HCEC 1CT (cell line): ENCODE results near the gene C1RL.

Source experiments
- DNase-seq: peaks from one replicate; pipeline ENCODE4 v3.0.0-alpha.2; 2017

Gene C1RL

DNA sequence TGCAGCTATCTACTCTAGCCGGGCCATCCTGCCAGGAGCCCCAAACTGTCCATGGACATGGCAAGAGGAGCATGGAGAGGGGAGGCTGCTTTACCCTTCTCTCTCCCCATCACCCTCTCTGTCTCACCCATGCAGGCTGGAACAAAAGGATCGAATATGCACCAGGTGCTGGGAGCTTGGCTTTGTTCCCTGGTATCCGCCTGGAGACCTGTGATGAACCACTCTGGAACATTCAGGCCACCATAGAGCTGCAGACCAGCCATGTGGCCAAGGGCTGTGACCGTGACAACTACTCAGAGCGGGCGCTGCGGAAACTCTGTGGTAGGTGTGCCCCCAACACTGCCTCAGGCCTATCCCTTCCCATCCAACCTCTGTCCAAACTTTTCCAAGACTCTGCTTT lies 27.1 kb upstream of the C1RL start:
- DNase-seq = no peak

DNA sequence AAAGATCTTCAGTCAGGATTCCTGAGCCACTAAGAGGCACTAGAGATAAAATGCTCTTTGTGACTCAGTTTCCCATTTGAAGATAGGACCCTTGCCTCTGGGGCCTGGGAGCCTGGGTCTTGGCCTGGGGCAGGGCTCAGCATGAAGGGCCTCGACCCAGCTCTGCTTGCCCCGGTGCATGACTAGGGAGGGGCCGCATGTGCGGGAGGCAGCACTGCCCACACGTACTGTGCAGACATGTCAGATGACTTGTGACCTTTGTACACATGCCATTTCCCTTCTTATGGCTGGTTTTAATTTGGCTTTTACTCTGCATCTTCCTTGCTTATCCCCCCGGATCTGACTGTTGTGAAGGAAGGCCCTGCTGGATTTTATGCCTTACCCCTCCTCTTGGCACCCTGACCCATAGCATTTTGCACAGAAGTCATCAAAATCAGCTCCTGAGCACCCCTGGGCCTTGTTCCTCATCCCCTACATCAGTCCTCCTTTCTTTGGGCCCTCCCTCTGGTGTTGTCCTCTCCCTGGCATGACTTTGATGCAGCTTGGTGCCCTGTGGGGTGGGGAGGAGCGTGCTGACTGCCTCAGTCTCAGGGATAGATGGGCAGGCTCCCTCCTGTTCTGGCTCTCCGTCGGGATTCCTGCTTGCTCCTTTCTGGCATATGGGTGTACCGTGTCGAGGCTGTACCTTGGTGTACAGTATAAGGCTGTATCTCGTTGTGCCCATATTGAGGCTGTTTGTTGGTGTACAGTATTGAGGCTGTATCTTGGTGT lies 25.6 kb upstream of the C1RL start:
- DNase-seq = no peak

DNA sequence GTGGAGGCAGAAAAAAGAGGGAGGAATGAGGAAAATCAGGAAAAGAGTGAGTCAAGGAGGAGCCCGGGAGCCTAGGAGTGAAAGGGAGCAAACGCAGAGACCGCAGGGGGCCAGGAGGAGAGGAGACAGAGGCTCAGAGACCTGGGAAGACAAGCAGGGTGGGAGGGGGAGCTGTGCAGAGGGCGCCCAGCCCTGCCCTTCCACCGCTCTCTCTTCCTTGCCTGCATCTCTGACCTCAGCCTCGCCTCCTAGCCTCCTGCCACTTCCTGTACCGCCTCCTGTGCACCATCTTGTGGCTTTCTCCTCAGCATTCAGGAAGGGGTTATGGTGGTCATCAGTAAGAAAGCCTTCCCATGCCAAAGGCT lies 22.5 kb upstream of the C1RL start:
- DNase-seq = no peak

DNA sequence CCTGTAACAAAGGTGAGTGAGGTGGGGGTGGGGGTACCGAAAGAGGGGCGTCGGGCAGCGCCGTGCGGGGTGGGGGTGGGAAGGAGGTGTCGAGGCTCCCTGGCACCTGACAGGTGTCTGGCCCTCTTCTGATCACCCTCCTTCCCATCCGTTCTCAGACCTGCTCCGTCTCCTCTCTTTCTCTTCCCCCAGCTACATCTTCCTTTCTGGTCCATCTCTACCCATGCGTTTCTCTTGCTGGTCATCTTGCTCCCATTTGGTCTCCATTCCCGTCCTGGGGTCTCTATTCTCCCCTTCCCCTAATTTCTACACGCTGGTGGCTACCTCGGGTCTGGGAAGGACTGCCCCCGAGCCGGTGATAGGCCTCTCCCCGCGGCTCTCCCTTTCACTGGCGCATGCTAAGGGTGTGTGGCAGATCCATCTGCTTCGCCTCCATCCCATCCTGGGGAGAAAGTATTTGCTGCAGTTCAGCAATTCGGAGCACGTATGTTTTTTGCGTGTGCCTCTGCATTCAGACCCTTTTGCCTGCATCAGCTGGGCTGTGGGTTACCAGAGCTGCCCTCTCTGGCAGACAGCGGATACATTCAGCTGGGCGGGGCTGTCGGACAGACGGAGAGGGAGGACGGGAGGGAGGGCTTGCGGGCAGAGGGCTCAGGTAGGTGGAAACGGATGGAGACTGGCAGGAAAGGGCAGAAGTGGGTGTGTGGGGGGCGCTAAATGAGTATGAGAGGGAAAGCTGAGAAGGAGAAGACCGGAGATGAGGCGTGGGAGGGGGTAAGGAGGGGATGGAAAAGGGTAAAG lies 21.9 kb upstream of the C1RL start:
- peak; percentile 10 for DNase-seq

DNA sequence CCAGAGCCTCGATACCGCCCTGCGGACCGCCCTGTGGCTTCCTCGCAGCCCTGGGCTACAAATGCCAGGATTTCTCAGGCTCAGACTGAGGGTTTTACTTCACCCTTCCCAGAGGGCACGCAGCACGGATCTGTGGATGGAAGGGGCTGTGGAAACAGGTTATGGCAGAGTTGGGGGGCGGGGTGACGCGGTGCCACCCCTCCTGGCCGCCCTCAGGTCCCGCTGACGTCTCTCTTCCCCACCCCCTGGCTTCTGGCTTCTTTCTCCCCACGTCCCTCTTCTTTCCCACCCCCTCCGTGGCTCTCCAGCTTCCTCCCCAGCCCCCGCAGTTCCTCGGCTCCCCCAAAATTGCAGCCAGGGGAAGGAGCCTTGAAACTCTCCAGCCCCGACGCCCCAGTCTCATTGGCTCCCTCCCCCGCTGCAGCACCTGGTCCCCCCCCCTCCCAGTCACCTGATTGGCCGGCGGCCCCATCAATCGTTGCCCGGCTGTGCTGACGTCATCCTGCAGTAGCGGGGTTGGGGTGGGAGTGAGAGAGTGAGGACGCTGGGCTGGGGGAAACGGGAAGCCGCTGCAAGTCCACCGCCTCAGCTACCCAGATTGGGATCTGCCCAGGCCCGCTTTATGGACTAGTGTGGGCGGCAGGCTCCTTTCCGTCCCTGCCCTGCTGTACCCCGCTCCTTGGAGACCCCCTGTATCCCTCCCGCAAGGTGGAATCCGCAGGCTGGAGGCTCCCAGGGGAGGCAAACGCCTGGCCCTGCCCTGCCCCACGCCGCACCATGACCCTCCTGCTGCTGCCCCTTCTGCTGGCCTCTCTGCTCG lies 21.1 kb upstream of the C1RL start, which contains the start of gene CLSTN3:
TSS of gene CLSTN3 (plus strand) at position 500 of the 820 bp plus-strand sequence. CDS start at position 778, 278 bp downstream.
- peak; percentile 64 for DNase-seq

DNA sequence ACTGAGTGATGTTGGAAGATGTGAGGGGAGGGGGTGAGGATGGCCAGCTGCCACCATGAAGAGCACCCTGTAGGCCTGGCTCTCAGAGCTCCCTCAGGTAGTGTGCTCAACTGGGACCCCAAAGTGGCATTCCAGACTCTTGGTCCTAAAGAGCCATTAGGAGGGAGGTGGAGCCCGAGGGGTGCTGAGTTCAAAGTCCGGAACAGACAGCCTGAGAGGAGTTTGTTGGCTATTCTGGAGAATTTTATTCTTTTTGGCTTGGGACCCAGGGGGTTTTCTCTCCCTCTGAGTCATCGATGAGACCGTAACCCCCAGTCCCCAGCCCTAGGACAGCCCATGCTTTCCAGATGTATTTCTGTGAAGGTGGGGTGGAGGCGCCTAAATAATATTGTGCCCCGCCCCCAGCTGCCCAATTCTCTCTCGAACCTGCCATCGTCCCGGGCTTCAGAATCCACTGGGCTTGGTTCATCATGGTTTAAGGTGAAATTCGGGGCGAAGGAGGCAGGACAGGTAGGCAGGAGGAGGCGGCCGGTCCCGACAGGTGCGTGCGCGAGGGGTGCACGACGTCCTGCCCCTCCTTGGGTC lies 20.4 kb upstream of the C1RL start:
- no peak for DNase-seq

DNA sequence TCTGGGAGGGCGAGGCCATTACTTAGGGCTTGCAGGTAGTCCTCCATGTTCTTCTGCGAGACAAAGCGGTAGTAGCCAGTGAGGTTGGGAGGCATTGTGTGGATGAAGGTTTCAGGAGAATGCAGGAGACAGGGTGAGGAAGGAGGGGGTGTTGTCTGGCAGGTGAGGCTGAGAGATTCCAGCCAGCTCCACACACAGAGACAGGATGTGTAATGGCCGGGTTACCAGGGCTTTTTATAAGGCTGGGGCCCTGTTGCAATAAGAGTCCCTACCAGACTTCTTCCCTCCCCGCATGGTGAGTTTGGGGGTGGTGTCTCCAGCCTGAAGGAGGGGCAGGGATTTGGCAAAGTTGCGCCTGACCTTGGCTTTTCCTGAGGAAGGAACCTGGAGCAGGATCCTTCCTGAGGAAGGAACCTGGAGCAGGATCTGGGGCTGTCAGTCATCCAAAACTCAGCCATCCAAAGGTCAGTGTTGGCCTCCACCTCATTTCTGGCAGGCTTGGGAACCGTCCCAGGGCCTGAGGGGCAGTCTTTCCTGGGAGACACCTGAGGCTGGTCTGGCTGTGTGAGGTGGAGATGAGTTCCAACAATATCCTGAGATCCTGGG lies 19.8 kb upstream of the C1RL start, which contains the start of gene RBP5:
TSS of gene RBP5 (minus strand) at position 209 of the 606 bp plus-strand sequence. CDS start at position 95, 114 bp downstream.
- no peak for DNase-seq

DNA sequence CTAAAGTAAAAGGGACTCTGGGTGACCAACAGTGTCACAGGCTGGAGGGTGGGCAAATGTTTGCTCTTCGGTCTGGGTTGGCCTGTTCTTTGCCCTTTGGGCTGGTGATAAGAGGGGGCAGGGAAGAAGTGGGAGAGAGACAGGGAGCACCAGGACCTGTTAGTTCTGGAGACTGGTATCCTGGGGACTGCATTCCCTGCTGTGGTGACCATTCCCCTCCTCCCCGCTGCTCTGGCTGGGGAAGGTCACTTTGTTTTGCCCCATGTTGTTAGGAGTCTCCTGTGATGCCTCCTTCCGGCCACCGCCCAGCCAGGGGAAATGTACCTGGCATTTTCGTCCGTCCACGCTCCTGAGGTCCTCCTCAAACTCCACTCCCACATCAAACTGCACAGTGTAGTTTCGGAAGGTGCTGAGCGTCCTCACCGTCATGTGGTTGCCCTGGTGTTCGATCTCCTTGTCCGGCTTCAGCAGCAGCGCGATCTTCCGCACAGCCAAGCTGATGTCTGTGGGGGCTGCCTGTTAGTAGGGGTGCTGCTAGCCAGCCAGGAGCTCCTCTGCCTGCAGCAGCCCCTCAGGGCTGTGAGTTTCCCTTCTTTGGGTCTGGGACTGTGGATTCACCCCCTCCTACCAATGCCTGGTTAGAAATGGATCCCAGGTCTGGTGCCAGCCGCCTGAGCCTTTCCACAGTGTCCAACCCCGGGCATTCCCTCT lies 19.1 kb upstream of the C1RL start:
- no peak for DNase-seq

DNA sequence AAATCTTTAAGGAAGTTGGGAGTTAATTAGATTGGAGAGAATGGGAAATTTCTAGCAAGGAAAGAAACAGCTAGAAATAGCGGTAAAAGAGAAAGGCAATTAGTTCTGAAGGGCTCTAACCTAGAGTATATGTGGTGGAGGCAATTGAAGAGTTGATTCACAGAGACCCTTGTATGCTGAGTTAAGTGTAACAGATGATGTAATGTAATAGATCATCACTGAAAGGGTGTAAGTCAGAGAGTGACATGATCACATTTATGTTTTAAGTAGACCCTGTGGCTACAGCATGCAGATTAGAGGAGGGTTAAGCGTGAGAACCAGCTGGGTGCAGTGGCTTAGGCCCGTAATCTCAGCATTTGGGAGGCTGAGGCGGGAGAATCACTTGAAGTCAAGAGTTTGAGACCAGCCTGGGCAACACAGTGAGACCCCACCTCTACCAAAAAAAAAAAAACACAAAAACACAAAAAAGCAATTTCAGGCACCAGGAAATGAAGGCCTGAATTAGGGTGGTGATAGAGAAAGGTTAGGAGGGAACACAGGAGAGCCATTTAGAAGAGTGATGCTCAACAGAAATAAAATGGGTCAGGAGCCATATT lies 16.7 kb upstream of the C1RL start:
- DNase-seq = no peak

DNA sequence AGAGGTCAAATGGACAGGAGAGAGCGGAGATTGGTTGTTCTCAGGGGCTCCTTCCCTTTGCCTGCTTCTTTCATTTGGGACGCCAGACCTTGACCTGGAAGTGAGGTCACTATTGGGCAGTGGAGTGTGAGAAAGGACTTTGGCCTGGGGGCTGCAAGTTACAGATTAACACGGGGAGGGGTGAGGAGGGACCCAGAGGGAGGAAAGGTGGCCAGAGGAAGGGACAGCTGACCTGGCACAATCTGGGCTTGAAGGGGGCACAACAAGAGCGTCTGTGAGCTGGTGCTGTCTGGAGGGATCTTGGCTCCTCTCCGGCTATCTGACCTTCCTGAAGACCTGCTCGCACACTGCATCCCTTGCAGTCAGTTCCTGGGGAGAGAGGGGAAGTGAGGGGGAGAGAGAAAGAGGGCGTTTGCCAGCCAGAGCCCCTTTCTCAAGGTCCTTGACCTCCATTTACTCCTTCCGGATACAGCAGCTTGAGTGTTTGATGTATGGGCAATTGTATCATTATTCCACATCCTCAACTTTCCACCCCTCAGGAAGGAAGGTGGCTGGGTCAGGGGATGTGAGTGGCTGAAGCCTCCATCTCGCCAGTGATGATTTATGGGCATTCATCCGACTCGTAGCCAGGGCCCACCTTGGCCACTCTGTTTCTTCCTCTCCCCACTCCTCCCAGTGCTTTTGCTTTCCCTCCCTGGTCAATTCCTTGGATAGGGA lies 14.9 kb upstream of the C1RL start:
- no peak for DNase-seq

DNA sequence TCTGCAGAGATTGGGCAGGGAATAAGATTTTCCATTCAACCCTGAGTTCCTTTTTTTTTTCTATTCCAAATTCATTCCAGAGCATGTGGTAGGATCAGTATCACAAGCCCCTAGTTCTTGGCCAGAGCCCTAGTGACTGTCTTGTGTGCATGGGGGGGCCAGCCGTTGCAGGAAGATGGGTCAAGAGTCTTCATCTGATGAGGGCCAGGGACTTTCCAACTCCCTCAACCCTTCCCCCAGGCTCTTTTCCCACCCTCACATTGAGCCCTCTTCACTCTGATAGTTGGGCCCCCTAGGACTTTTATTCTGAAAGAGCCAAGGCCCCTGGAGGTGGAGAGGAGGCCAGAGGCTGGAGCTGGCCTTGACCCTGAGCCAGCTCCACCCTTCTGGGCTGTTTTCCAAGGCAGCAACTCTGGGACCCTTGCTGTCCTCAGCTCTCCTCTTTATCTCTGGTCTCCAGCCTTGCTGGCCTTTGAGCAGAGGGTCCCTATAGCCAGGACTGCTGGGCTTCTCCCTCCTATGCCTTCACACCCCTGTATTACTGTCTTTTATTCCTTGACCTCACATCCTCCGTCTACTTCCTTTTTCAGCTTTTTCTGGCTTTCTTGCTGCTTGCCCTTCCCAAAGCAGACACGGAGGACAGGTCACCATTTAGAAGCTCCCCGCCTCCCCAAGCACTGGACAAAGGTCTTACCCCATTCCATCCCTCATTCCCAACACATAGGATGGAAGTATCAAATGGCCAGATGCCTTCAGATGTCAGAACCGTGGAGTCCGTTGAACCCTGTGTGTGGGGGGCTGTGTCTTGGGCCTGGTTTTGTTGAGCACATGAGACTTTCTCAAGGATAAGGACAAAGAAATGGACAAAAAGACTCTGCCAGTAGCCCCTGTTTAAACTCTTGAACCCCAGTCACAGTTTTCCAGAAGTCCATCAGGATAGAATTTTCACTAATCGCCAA lies 14.1 kb upstream of the C1RL start:
- no peak for DNase-seq

DNA sequence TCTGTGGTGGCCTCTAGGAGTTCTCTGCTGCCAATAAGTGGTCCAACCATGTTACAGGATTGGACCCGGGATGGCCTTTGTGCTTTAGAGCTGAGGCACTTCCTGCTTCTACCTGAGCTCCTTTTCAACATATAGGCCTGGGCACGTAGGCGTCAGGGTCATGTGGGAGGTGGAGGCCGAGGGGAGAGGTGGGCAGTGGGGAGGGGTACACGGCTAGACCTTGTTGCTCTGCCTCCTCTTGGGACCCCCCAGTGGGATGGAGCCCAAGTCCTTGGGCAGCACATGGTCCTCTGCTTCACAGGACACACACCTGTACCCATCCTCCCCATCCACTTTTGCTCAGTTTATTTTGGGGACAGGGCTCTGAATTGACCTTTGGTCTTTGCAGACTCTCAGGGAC lies 12.3 kb upstream of the C1RL start:
- DNase-seq = no peak

DNA sequence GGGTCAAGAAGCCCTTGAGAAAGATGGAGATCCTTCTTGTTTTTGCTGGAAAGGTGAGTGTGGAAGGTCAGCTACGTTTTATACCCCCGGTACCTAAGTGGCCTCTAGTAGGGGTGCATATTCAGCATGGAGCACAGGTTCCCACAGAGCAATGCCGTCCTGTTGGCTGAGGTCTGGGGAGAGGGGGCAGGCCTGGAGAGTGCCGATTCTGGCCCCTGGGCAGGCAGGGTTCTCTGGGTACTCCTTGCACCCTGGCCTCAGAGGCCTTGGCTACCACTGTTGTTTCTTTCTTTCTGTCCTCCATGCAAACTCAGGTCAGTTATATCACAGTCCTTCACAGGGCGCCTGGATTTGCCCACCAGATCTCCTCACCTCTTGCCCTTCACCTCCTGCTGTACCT lies 11.2 kb upstream of the C1RL start:
- no peak for DNase-seq

DNA sequence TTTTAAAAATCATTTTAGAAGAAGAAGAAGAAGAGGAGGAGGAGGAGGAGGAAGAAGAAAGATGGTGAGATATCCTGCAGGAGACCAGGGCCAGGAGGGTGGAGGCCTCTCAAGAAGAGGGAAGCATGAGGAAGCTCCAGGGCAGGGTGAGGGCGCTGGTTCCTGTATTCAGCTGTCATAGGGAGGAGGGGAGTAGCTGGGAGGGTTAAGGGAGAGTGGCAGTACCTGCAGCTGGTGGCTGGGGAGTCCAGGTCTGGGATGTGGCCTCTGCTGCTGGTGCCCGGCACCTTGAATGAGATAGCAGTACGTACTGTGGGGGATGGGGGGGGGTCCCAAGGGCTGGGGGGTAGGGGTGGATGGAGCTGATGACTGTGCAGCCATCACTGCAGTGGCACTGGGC lies 9.9 kb upstream of the C1RL start:
- no peak for DNase-seq

DNA sequence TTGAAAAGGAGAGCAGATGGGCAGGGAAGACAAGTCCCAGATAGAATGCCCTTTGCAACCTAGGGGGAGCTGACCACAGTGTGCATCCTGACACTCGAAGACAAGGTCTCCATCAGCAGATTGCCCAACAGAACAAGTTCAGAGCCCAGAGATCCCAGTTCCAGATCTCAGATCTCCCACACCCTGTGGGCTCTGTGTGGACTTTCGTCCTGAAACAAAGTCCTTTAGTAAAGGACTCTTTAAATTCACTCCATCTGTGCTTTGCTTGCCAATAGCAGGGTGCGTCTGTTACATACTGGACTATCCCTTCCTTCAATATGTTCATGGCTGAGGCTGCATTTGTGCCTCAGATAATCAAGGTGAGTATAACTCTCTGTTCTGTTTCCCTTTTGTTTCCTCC lies 8.7 kb upstream of the C1RL start:
- no peak for DNase-seq

DNA sequence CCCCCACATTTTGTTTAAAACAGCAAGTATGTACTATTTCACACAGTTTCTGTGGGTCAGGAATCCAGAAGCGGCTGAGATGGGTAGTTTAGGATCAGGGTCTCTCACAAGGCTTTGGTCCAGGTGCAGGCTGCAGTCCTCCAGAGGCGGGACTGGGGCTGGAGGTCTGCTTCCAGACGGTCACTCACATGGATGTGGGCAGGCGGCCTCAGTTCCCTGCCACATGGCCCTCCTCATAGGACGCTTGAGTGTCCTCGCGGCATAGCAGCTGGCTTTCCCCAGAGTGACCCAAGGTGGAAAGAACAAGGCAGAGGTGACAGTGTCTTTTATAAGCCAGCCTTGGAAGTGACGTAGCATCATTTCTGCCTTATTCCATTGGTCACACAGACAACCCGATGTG lies 7.9 kb upstream of the C1RL start:
- DNase-seq = no peak

DNA sequence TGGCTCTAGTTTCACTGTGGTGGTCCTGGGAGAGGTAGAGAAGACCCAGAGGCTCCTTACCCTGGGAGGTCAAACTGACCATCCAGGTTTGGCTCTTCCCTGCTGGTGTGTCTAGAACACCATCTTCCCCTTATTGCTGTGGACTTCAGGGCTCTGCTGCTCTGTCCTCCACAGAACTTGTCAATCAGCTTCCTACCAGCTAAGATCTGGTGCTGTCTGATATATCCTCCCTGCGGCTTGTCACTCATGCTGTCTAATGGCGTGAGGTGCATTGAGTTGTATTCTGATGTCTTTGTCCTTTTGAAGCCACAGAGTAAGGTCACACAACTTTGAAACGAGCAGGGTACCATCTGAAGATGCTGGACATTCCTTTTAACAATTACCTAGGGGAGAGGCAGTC lies 7.2 kb upstream of the C1RL start:
- no peak for DNase-seq

DNA sequence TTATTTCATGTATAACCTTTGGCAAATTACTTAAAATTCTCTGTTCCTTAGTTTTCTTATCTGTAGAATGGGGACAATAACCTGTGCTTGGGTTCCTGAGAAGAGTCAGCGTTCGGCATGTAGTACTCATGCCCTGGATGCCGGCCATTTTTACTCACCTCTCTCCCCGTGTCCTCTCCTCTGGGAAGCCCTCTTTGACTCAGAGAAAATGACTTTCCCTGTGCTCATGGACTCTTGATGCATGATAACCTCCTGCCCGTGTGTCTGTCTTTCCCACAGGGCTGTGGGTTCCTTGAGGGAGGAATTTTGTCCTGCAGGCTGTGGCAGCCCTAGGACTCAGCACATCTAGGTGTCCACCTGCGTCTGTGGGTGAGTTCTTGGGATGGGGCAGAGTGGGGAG lies 5.8 kb upstream of the C1RL start:
- DNase-seq = no peak

DNA sequence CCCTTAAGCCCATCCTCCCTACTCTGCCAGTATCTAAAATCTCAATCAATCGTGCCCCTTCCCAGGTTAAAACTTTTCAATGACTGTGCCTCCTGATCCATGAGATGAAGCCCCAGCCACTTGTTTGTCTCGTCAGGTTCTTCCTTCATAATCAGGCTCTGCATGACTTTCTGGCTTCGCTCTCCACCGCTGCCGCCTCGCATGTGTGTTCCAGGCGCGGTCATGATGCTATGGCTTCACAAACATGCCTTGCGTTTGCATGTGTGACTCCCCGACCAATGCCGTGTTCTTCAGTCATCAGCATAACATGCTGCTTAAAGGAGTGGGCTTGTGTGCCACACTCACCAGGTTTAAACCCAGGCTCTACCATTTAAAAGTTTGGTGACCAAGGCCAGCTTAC lies 5.0 kb upstream of the C1RL start:
- no peak for DNase-seq
